ENCODE data around the gene CDK3. TPM values are rescaled to one million over a fixed set of nuclear protein-coding genes. Genes with fewer than 3 reads are reported as not detected.
A peak's percentile ranks its signal among the peaks of the same experiment; 100 is the strongest.

The CDK3 gene
- total and polyA plus RNA-seq, 2 donors (not counting 1 experiment from before 2014, with no cell fraction given): 15.0 to 20.5 TPM

DNA sequence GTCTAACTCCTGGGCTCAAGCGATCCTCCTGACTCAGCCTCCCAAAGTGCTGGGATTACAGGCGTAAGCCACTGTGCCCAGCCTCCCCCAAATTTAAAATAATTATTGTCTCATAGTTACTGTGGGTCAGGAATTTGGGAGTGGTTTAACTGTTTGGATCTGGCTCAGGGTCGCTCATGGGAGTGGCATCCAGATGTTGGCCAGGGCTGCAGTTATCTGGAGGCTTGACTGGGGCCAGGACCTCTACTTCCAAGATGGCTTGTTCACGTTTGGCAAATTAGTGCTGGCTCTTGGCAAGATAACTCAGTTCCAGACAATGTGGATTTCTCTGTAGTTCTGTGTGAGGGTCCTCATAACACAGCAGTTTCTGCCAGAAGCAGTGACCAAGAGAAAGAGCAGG, 13.6 kb upstream of the CDK3 start:
- H3K9me3 ChIP-seq (ENCODE audit: control extremely low read depth in 1 of 3, control insufficient read depth in 2 of 3, insufficient read depth in 1 of 3, low read length in 2 of 3): no peaks in the 10 kb centered on the region
- no peaks in the 10 kb centered on the region for H3K27me3 ChIP-seq (replicated peaks in 1 of 4; ENCODE audit: control extremely low read depth in 1 of 4, control insufficient read depth in 3 of 4, insufficient read depth in 4 of 4, low read length in 3 of 4)
- Mint-ChIP-seq H3K27me3 (no peaks in the 10 kb centered on the region), H3K27ac (no peak overlapping the region), H3K9me3 (ENCODE audit: insufficient read depth) (no peaks in the 10 kb centered on the region), H3K4me1 (peaks cover 9% of the 10 kb centered on the region), H3K4me3 (no peak overlapping the region)
- intact Hi-C loops (cut with micrococcal nuclease): no loop called here
- H2AFZ ChIP-seq (ENCODE audit: insufficient read depth, low read depth, low read length, poor library complexity, severe bottlenecking): no peak overlapping the region
- no peak for ATAC-seq (ENCODE audit: low read depth)
- no peak for DNase-seq
- no peaks in the 10 kb centered on the region for H3K36me3 ChIP-seq (replicated peaks in 1 of 2; ENCODE audit: control extremely low read depth in 1 of 2, control insufficient read depth in 1 of 2, extremely low read depth in 1 of 2, insufficient read depth in 2 of 2, low read length in 1 of 2)
- no peak overlapping the region for H3K4me2 ChIP-seq (replicated peaks; ENCODE audit: low read depth, low read length, poor library complexity, severe bottlenecking)
- H3K4me3 ChIP-seq (ENCODE audit: control extremely low read depth in 1 of 5, extremely low read depth in 1 of 5, insufficient read depth in 1 of 5, low read depth in 2 of 5, low read length in 4 of 5): no peak overlapping the region
- TF ChIP-seq EZH2 (IDR thresholded peaks at IDR 0.05; ENCODE audit: borderline replicate concordance, insufficient read depth, low read depth, low read length, poor library complexity, severe bottlenecking): no peak
- POLR2A ChIA-PET: interaction anchor here (0.6 kb wide), 1 partner anchor 512 kb away, joined by 4 read pairs; no protein-coding TSS in a partner anchor
- 100% methylated on average over 2 of the region's 4 CpGs for WGBS (ENCODE audit: insufficient coverage)
- no peaks in the 10 kb centered on the region for H4K20me1 ChIP-seq (ENCODE audit: control insufficient read depth, insufficient read depth, low read length, poor library complexity, severe bottlenecking)
- no peak overlapping the region for H3K27ac ChIP-seq (ENCODE audit: low read length in 2 of 2)
- H3K9ac ChIP-seq (ENCODE audit: low read length): no peak overlapping the region
- H3K79me2 ChIP-seq (ENCODE audit: control insufficient read depth, insufficient read depth, low read length): peaks cover 4% of the 10 kb centered on the region
- peaks cover 0 to 8% of the 10 kb centered on the region in 2 donors for H3K4me1 ChIP-seq (ENCODE audit: control insufficient read depth in 2 of 2, insufficient read depth in 2 of 2, low read length in 2 of 2)
- CTCF ChIA-PET: interaction anchor here (0.8 to 1.5 kb wide), 2 partner anchors 10 to 14 kb away, joined by 3 to 8 read pairs; no protein-coding TSS in a partner anchor

DNA sequence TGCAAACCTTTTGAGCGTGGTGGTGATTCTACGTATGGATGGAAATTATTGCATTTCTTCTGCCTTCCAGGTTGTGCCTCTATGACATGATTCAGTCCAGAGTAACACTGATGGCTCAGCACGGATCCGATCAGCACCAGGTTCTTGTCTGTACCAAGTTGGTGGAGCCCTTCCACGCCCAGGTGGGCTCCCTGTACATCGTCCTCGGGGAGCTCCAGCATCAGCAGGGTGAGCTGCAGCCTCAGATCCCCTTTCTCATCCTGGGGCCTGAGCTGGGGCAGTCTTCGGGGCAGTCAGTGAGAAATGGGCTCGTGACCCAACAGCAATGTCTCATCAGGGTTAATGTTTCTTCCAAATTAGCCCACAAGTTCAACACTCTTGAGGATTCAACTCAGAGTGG, 9.3 kb upstream of the CDK3 start:
- H4K20me1 ChIP-seq (ENCODE audit: control insufficient read depth, insufficient read depth, low read length, poor library complexity, severe bottlenecking): no peaks in the 10 kb centered on the region
- H3K9me3 Mint-ChIP-seq (ENCODE audit: insufficient read depth): no peaks in the 10 kb centered on the region
- CTCF ChIA-PET: interaction anchor here (1.2 to 2.5 kb wide), 4 partner anchors 9 to 23 kb away, joined by 3 to 8 read pairs (median 5); partner anchors contain the start of gene CDK3
- H3K4me1 ChIP-seq (ENCODE audit: control insufficient read depth in 2 of 2, insufficient read depth in 2 of 2, low read length in 2 of 2): peaks cover 0 to 12% of the 10 kb centered on the region in 2 donors
- peaks cover 0 to 3% of the 10 kb centered on the region in 2 experiments for H3K36me3 ChIP-seq (replicated peaks in 1 of 2; ENCODE audit: control extremely low read depth in 1 of 2, control insufficient read depth in 1 of 2, extremely low read depth in 1 of 2, insufficient read depth in 2 of 2, low read length in 1 of 2)
- H2AFZ ChIP-seq (ENCODE audit: insufficient read depth, low read depth, low read length, poor library complexity, severe bottlenecking): no peak overlapping the region
- no peak overlapping the region for H3K9ac ChIP-seq (ENCODE audit: low read length)
- intact Hi-C loops (cut with micrococcal nuclease): no loop called here
- H3K4me1 Mint-ChIP-seq: peaks cover 7% of the 10 kb centered on the region
- no peak overlapping the region for H3K4me3 ChIP-seq (ENCODE audit: control extremely low read depth in 1 of 5, extremely low read depth in 1 of 5, insufficient read depth in 1 of 5, low read depth in 2 of 5, low read length in 4 of 5)
- H3K79me2 ChIP-seq (ENCODE audit: control insufficient read depth, insufficient read depth, low read length): no peaks in the 10 kb centered on the region
- H3K27ac Mint-ChIP-seq: peak overlapping the region; percentile 37
- POLR2A ChIA-PET: interaction anchor here (0.7 to 2.3 kb wide), 3 partner anchors 9 to 201 kb away, joined by 6 to 10 read pairs (median 9); partner anchors contain the start of genes ACOX1 and TEN1
- TF ChIP-seq EZH2 (IDR thresholded peaks at IDR 0.05; ENCODE audit: borderline replicate concordance, insufficient read depth, low read depth, low read length, poor library complexity, severe bottlenecking): no peak
- H3K27me3 ChIP-seq (replicated peaks in 1 of 4; ENCODE audit: control extremely low read depth in 1 of 4, control insufficient read depth in 3 of 4, insufficient read depth in 4 of 4, low read length in 3 of 4): no peaks in the 10 kb centered on the region
- no peak for ATAC-seq (ENCODE audit: low read depth)
- no peaks in the 10 kb centered on the region for H3K9me3 ChIP-seq (ENCODE audit: control extremely low read depth in 1 of 3, control insufficient read depth in 2 of 3, insufficient read depth in 1 of 3, low read length in 2 of 3)
- no peak overlapping the region for H3K27ac ChIP-seq (ENCODE audit: low read length in 2 of 2)
- H3K4me2 ChIP-seq (replicated peaks; ENCODE audit: low read depth, low read length, poor library complexity, severe bottlenecking): no peak overlapping the region
- H3K4me3 Mint-ChIP-seq: no peak overlapping the region
- H3K27me3 Mint-ChIP-seq: no peaks in the 10 kb centered on the region
- WGBS (ENCODE audit: insufficient coverage): over 99% methylated on average over 9 of the region's 9 CpGs
- no peak for DNase-seq
